Left lung (tissue), 10 donors: Measurements from ENCODE around the gene NKAP. TPM values are rescaled to one million over a fixed set of nuclear protein-coding genes. Genes with fewer than 3 reads are reported as not detected.

Experiments
- ATAC-seq: fragments of 200-7000 bp; cut with Tn5 transposase; one replicate; pipeline ENCODE4 v1.9.1; 2020; ENCODE audit warnings: moderate library complexity
- DNase-seq, 4 donors: peaks; one replicate each; pipeline ENCODE4 v3.0.0-alpha.2; 2013 to 2020
- H3K27ac ChIP-seq, 2 donors: fragments of 200-600 bp; sonication (generic) in 1 of 2; one replicate each; pipeline versions ENCODE4 v1.5.0 to v1.8.0; 2020 to 2021
- H3K27me3 ChIP-seq, 2 donors: fragments of 200-600 bp; sonication (generic) in 1 of 2; one replicate each; pipeline versions ENCODE4 v1.5.0 to v1.8.0; 2020 to 2021
- H3K36me3 ChIP-seq, 2 donors: fragments of 200-600 bp; sonication (generic) in 1 of 2; one replicate each; pipeline versions ENCODE4 v1.5.0 to v1.8.0; 2020 to 2021
- H3K4me1 ChIP-seq, 2 donors: fragments of 200-600 bp; one replicate each; pipeline ENCODE4 v1.8.0; 2021
- H3K4me3 ChIP-seq, 2 donors: fragments of 200-600 bp; sonication (generic) in 1 of 2; one replicate each; pipeline versions ENCODE4 v1.5.0 to v1.8.0; 2020 to 2021; ENCODE audit warnings: mild to moderate bottlenecking in 1 of 2
- H3K9me3 ChIP-seq, 2 donors: fragments of 200-600 bp; sonication (generic) in 1 of 2; one replicate each; pipeline versions ENCODE4 v1.5.0 to v1.8.0; 2020 to 2021
- intact Hi-C, 2 donors: fragments of 100-400 bp; cut with DNase I; formaldehyde crosslinking; loops; one replicate each; pipeline versions ENCODE4 v1.11.2 to v1.14.2; 2022
- polyA plus RNA-seq, 6 donors: library from polyadenylated mRNA; unstranded; fragments of 120-200 nt; gene quantifications; one replicate each; pipeline ENCODE4 v1.2.1, GENCODE V29; 2013; ENCODE audit not compliant: insufficient read length in 6 of 6
- total RNA-seq, 2 donors: library from RNA; stranded (reverse); fragmentation: NEBNext Ultra II Directional; extraction: Animal tissue kit (Norgen Biotek cat#: 25700); gene quantifications; one replicate each; pipeline ENCODE4 v1.2.1, GENCODE V29; 2021
- TF ChIP-seq, protein P1 (sequence below), 2 donors: fragments of 200-600 bp; sonication (generic) in 1 of 2; IDR thresholded peaks; one replicate each; pipeline versions ENCODE4 v1.5.0 to v1.8.0; 2021; ENCODE audit warnings: antibody characterized with exemption in 2 of 2
- donor health status: DM: no; HTN: yes; CAD: no.
- donor health status: DM: no; HTN: no; CAD: no.

Gene NKAP
- total and polyA plus RNA-seq, 8 donors, result 6.6 to 15.8 (median 14.0) TPM

DNA sequence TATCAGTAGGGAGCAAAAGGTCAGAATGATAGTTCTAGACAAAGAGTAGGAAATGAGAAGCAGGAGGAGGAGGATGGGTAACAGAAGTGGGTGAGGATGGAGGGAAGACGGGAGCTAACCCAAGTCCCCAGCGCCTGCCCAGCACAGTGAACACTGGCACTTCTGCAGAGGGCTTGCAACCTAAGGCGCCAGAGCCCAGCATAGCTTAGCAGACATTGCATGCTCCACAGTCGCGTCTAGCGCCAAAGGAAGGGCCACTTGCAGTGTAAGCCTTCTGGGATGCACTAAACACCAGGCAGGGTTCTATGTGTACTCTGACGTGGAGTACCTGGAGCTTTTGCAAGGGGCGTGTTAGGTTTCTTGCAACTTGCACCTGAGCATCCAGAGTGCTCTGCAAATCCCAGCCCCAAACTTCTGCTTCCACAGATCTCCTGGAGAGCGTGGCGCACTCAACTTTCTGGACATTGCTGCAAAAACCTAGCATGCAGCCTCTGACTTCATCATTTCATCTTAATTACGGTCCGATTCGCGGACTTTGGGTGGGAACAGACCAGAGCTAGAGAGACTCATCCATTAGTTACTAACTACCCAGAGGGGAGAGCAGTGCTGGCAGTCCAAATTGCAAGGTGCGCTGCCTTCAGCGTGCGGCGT is 46.5 kb upstream of the NKAP start:
- H3K27me3 ChIP-seq, result peaks cover 54 to 67% of the 10 kb centered on the region in 2 donors
- TF ChIP-seq, protein P1, sequence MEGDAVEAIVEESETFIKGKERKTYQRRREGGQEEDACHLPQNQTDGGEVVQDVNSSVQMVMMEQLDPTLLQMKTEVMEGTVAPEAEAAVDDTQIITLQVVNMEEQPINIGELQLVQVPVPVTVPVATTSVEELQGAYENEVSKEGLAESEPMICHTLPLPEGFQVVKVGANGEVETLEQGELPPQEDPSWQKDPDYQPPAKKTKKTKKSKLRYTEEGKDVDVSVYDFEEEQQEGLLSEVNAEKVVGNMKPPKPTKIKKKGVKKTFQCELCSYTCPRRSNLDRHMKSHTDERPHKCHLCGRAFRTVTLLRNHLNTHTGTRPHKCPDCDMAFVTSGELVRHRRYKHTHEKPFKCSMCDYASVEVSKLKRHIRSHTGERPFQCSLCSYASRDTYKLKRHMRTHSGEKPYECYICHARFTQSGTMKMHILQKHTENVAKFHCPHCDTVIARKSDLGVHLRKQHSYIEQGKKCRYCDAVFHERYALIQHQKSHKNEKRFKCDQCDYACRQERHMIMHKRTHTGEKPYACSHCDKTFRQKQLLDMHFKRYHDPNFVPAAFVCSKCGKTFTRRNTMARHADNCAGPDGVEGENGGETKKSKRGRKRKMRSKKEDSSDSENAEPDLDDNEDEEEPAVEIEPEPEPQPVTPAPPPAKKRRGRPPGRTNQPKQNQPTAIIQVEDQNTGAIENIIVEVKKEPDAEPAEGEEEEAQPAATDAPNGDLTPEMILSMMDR (IDR thresholded peaks at IDR 0.05), result no peak

DNA sequence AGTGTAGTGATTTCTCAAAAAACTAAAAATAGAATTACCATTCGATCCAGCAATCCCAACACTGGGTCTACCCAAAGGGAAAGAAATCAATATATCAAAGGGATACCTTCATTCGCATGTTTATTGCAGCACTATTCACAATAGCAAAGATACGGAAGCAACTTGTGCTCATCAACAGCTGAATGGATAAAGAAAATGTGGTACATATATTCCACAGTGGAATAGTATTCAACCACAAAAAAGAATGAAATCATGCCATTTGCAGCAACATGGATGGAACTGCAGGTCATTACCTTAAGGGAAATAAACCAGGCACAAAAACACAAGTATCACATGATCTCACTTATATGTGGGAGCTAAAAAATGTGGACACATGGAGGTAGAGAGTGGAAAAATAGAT is 42.7 kb upstream of the NKAP start:
- TF ChIP-seq, protein P1 (IDR thresholded peaks at IDR 0.05), result no peak
- intact Hi-C loops, result no loop called here
- Histone ChIP-seq H3K36me3 (no peaks in the 10 kb centered on the region), H3K27me3 (peaks cover 21 to 29% of the 10 kb centered on the region in 2 donors), H3K4me1 (peaks cover 0 to 5% of the 10 kb centered on the region in 2 donors), H3K4me3 (no peak overlapping the region), H3K27ac (no peak overlapping the region), H3K9me3 (no peaks in the 10 kb centered on the region)
- ATAC-seq, result no peak
- DNase-seq, result no peak

More for the DNA sequence above, 46.5 kb upstream of the NKAP start:
- Histone ChIP-seq H3K4me3 (no peak overlapping the region), H3K4me1 (peaks cover 0 to 11% of the 10 kb centered on the region in 2 donors), H3K36me3 (no peaks in the 10 kb centered on the region), H3K27ac (no peak overlapping the region), H3K9me3 (no peaks in the 10 kb centered on the region)
- ATAC-seq (no peak), DNase-seq (no peak)
- intact Hi-C loops, result no loop called here

DNA sequence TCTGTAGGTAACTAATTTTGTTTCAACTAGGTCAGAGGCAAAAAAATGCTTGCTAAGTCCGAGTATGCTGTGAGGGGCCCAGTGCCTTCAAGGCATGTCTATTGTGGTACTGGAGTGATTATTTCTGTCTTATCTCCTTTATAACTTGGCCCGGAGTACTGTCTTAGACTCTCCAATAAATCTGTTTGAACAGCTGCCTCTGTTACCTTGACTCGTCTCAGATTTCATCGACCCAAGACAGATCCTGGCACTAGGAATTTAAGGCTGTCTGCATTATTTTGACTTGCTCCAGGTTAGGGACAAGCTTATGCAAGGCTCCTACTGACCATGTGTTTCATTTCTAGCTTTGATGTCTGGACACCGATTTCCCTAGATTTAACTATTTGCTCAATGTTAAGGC is 41.1 kb upstream of the NKAP start:
- Histone ChIP-seq H3K4me3 (no peak overlapping the region), H3K9me3 (no peaks in the 10 kb centered on the region), H3K4me1 (no peaks in the 10 kb centered on the region), H3K36me3 (no peaks in the 10 kb centered on the region), H3K27ac (no peak overlapping the region), H3K27me3 (peaks cover 7 to 14% of the 10 kb centered on the region in 2 donors)
- TF ChIP-seq, protein P1 (IDR thresholded peaks at IDR 0.05), result no peak
- no peak for DNase-seq
- ATAC-seq, result no peak
- intact Hi-C loops, result no loop called here

DNA sequence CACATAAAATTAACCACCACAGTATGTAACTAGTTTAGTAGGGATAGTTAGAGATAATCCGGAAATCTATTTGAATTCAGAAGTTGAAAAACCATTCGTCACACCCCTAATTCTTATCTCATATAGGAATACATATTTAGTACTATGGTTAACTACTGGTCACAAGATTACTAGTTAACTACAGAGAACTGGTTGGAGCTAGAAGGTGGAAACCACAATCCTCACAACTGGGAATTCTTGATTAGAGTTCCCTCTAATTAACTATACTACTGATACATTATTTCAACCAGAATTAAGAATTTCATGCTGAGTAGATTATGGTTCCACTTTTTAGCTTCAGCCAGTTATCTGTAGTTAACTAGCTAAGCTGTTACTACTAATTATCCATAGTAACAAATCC is 39.9 kb upstream of the NKAP start:
- TF ChIP-seq, protein P1 (IDR thresholded peaks at IDR 0.05), result no peak
- peaks cover 2 to 3% of the 10 kb centered on the region in 2 donors for H3K27me3 ChIP-seq

GRCh38 chrX:119982145-119982544 is 38.6 kb upstream of the NKAP start:
- ATAC-seq, result no peak
- H3K4me3 ChIP-seq, result no peak overlapping the region
- H3K4me1 ChIP-seq, result no peaks in the 10 kb centered on the region
- intact Hi-C loops, result no loop called here
- TF ChIP-seq, protein P1 (IDR thresholded peaks at IDR 0.05), result no peak
- H3K27ac ChIP-seq, result no peak overlapping the region
- no peaks in the 10 kb centered on the region for H3K36me3 ChIP-seq
- no peaks in the 10 kb centered on the region for H3K9me3 ChIP-seq
- DNase-seq, result no peak
- peaks cover 0 to 3% of the 10 kb centered on the region in 2 donors for H3K27me3 ChIP-seq

More for the DNA sequence above, 39.9 kb upstream of the NKAP start:
- DNase-seq, result no peak
- Histone ChIP-seq H3K4me1 (no peaks in the 10 kb centered on the region), H3K27ac (no peak overlapping the region), H3K9me3 (no peaks in the 10 kb centered on the region), H3K36me3 (no peaks in the 10 kb centered on the region), H3K4me3 (no peak overlapping the region)
- intact Hi-C loops, result no loop called here
- ATAC-seq, result no peak
